Measurements from ENCODE around the gene CBLL2. TPM values are rescaled to one million over a fixed set of nuclear protein-coding genes. Genes with fewer than 3 reads are reported as not detected.
"Not testable (repeated sequence)": the region's sequence is repeated elsewhere in the genome, so short reads cannot be mapped to it uniquely, and the experiment has no call there.

CBLL2 gene
- total and polyA plus RNA-seq, 4 donors = not detected

DNA sequence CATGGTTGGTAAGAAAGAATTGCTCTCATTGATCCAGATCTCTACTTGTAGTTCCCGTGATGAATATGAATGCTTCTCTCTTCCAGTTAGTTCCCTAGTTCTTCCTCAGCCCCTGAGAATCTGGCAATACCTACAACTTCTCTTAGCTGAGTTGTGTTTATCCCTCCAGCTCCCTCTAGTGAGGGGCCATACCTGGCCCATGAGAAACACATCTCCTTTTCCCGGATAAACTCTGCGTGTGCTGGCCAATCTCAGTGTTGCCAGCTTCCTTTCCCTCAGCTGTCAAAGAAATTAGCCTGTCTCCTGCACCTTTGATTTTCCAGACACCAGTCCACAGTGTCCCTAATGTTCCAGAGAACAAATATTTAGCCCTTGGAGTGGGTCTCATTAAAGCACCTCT lies 5.7 kb downstream of the CBLL2 start:
- 39% methylated on average over 3 of the region's 3 CpGs for WGBS (ENCODE audit: insufficient coverage)
- Histone ChIP-seq H3K27me3 (ENCODE audit: control insufficient read depth, insufficient read depth, low read length) (no peaks in the 10 kb centered on the region), H3K36me3 (ENCODE audit: control insufficient read depth, insufficient read depth, low read length) (no peaks in the 10 kb centered on the region), H3K9me3 (ENCODE audit: control insufficient read depth, insufficient read depth, low read length) (no peaks in the 10 kb centered on the region), H3K4me3 (ENCODE audit: low read depth, low read length) (no peak overlapping the region), H3K4me1 (ENCODE audit: control insufficient read depth, insufficient read depth, low read length) (no peaks in the 10 kb centered on the region), H3K27ac (ENCODE audit: low read depth, low read length) (no peak overlapping the region)
- no peak for DNase-seq (ENCODE audit: low read depth in 4 of 6, low spot score in 6 of 6)

DNA sequence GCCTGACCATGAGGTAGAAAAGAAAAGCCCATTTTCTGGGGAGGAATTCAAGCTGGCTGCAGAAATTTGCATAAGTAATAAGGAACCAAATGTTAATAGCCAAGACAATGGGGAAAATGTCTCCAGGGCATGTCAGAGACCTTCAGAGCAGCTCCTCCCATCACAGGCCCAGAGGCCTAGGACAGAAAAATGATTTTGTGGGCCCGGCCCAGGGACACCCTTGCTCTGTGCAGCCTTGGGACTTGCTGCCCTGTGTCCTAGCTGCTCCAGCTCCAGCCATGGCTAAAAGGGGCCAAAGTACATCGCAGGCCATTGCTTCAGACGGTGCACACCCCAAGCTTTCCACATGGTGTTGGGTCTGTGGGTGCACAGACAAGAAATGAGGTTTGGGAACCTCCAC lies 16.5 kb downstream of the CBLL2 start:
- not testable (repeated sequence) for H3K27me3 ChIP-seq (ENCODE audit: control insufficient read depth, insufficient read depth, low read length); H3K36me3 ChIP-seq (ENCODE audit: control insufficient read depth, insufficient read depth, low read length); H3K9me3 ChIP-seq (ENCODE audit: control insufficient read depth, insufficient read depth, low read length); DNase-seq (ENCODE audit: low read depth in 4 of 6, low spot score in 6 of 6); H3K4me3 ChIP-seq (ENCODE audit: low read depth, low read length); H3K4me1 ChIP-seq (ENCODE audit: control insufficient read depth, insufficient read depth, low read length); H3K27ac ChIP-seq (ENCODE audit: low read depth, low read length)
- 64% methylated on average over 3 of the region's 3 CpGs for WGBS (ENCODE audit: insufficient coverage)

DNA sequence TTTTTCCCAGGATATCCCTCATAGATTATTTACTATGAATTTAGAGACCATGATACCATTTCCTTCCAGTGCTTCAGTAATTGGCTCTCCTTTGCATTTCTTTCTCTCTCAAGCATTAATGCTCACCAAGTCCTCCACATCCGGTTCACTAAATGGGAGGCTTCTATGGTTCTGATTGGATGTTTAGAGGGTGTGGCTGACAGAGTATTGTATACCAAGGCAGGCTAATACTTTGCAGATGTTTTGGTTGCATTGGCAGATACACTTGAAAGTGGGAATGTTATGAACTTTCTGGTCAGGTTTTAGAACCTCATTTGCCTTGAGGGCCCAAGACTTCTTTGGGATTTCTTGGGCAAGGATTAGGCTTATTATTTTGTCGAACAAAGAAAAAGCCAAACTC lies 24.2 kb downstream of the CBLL2 start:
- no peaks in the 10 kb centered on the region for H3K27me3 ChIP-seq (ENCODE audit: control insufficient read depth, insufficient read depth, low read length)

DNA sequence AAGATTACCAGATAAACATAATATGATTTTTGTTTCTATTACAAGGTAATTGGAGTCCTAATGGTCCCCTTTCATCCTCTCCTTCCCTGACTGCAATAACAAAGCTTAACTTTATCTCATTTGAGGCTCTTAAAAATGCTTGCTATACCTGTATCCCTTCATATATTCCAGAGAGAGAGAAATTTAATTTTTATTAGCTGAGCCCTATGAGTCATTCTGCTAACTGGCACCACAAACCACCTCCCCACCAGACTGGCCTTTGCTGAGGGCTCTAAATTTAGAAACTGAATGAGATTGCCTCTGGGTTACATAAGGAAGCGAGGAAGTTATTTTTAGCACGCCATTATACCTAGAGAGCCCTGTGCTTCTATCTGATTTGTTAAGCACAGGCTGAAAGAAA lies 27.4 kb downstream of the CBLL2 start:
- H3K4me3 ChIP-seq (ENCODE audit: low read depth, low read length) = no peak overlapping the region
- no peaks in the 10 kb centered on the region for H3K9me3 ChIP-seq (ENCODE audit: control insufficient read depth, insufficient read depth, low read length)
- no peaks in the 10 kb centered on the region for H3K4me1 ChIP-seq (ENCODE audit: control insufficient read depth, insufficient read depth, low read length)
- no peaks in the 10 kb centered on the region for H3K36me3 ChIP-seq (ENCODE audit: control insufficient read depth, insufficient read depth, low read length)
- no peaks in the 10 kb centered on the region for H3K27me3 ChIP-seq (ENCODE audit: control insufficient read depth, insufficient read depth, low read length)
- WGBS (ENCODE audit: insufficient coverage) = no CpG with 5 or more reads among the region's 2 CpGs
- H3K27ac ChIP-seq (ENCODE audit: low read depth, low read length) = no peak overlapping the region
- peak in 2 of 6 donors; percentile 24 to 85 for DNase-seq (ENCODE audit: low read depth in 4 of 6, low spot score in 6 of 6)

More for the DNA sequence above, 24.2 kb downstream of the CBLL2 start:
- no peak overlapping the region for H3K4me3 ChIP-seq (ENCODE audit: low read depth, low read length)
- no peaks in the 10 kb centered on the region for H3K9me3 ChIP-seq (ENCODE audit: control insufficient read depth, insufficient read depth, low read length)
- no peak overlapping the region for H3K27ac ChIP-seq (ENCODE audit: low read depth, low read length)
- no CpG with 5 or more reads among the region's 2 CpGs for WGBS (ENCODE audit: insufficient coverage)
- DNase-seq (ENCODE audit: low read depth in 4 of 6, low spot score in 6 of 6) = no peak
- H3K4me1 ChIP-seq (ENCODE audit: control insufficient read depth, insufficient read depth, low read length) = no peaks in the 10 kb centered on the region
- H3K36me3 ChIP-seq (ENCODE audit: control insufficient read depth, insufficient read depth, low read length) = no peaks in the 10 kb centered on the region

DNA sequence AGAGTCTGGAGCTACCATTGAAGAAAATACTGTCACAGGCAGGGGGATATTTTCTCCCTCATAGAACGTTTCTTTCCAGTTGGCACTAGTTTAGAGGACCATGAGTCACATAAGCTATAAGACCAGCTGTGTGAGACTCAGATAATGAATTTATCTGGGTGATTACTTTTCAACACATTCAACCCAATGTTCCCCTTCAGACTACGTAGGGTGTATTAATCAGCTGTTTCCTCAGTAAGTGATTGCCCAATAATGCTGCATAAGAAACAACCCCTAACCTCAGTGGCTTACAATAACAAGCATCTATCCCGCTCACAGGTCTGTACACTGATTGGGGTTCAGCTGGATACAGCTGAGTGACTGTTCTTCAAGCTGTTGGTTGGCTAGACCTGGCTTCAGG lies 38.1 kb downstream of the CBLL2 start:
- Histone ChIP-seq H3K9me3 (ENCODE audit: control insufficient read depth, insufficient read depth, low read length) (no peaks in the 10 kb centered on the region), H3K27me3 (ENCODE audit: control insufficient read depth, insufficient read depth, low read length) (peaks cover 3% of the 10 kb centered on the region), H3K4me3 (ENCODE audit: low read depth, low read length) (no peak overlapping the region), H3K36me3 (ENCODE audit: control insufficient read depth, insufficient read depth, low read length) (no peaks in the 10 kb centered on the region), H3K4me1 (ENCODE audit: control insufficient read depth, insufficient read depth, low read length) (peaks cover 4% of the 10 kb centered on the region), H3K27ac (ENCODE audit: low read depth, low read length) (no peak overlapping the region)
- WGBS (ENCODE audit: insufficient coverage) = 40% methylated on average over 1 of the region's 3 CpGs
- DNase-seq (ENCODE audit: low read depth in 4 of 6, low spot score in 6 of 6) = no peak

DNA sequence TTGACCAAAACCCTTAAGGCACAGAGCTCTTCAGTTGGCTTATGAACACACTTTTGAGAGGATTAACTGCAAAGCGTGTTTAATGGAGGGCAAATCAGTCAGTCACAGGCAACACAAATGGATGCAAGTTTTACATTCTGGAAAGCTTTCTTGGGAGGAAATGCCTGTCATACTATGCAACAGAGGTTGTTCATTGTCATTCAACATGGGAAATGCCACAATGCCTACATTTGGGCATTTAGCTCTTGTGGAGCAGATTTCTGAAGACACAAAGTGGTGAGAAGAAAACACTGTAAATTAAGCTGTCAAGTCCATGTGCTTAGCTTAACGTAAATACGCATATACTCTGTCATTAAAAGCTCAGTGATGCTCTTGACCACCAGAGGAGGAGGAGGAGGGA lies 41.1 kb downstream of the CBLL2 start:
- H3K27ac ChIP-seq (ENCODE audit: low read depth, low read length) = no peak overlapping the region
- H3K4me1 ChIP-seq (ENCODE audit: control insufficient read depth, insufficient read depth, low read length) = peaks cover 4% of the 10 kb centered on the region
- H3K27me3 ChIP-seq (ENCODE audit: control insufficient read depth, insufficient read depth, low read length) = peaks cover 3% of the 10 kb centered on the region
- H3K4me3 ChIP-seq (ENCODE audit: low read depth, low read length) = no peak overlapping the region
- WGBS (ENCODE audit: insufficient coverage) = 80% methylated on average over 1 of the region's 3 CpGs
- H3K9me3 ChIP-seq (ENCODE audit: control insufficient read depth, insufficient read depth, low read length) = no peaks in the 10 kb centered on the region
- DNase-seq (ENCODE audit: low read depth in 4 of 6, low spot score in 6 of 6) = peak in 1 of 6 donors; percentile 7
- H3K36me3 ChIP-seq (ENCODE audit: control insufficient read depth, insufficient read depth, low read length) = no peaks in the 10 kb centered on the region

DNA sequence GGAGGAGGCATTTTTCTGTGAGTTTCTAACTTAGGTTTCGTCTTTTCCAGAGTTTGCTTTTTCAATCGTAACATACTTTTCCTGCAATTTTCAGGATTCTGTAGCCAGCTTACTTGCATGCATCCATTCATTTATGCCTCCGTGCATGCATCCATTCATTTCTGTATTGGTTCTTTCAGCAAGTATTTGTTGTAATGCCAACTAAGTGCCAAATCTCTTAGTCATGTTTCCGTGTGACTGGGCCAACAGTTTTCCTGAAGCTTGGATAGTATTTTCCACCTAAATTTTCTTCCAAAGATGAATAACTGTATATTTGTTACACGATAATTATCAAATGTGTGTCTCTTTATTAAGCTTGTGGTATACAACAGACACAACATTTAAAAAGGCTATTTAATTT lies 41.5 kb downstream of the CBLL2 start:
- 20% methylated on average over 2 of the region's 5 CpGs for WGBS (ENCODE audit: insufficient coverage)
- no peaks in the 10 kb centered on the region for H3K9me3 ChIP-seq (ENCODE audit: control insufficient read depth, insufficient read depth, low read length)
- peaks cover 3% of the 10 kb centered on the region for H3K27me3 ChIP-seq (ENCODE audit: control insufficient read depth, insufficient read depth, low read length)
- H3K4me3 ChIP-seq (ENCODE audit: low read depth, low read length) = no peak overlapping the region
- H3K4me1 ChIP-seq (ENCODE audit: control insufficient read depth, insufficient read depth, low read length) = peaks cover 4% of the 10 kb centered on the region
- DNase-seq (ENCODE audit: low read depth in 4 of 6, low spot score in 6 of 6) = peak in 1 of 6 donors; percentile 28
- H3K27ac ChIP-seq (ENCODE audit: low read depth, low read length) = no peak overlapping the region
- no peaks in the 10 kb centered on the region for H3K36me3 ChIP-seq (ENCODE audit: control insufficient read depth, insufficient read depth, low read length)

DNA sequence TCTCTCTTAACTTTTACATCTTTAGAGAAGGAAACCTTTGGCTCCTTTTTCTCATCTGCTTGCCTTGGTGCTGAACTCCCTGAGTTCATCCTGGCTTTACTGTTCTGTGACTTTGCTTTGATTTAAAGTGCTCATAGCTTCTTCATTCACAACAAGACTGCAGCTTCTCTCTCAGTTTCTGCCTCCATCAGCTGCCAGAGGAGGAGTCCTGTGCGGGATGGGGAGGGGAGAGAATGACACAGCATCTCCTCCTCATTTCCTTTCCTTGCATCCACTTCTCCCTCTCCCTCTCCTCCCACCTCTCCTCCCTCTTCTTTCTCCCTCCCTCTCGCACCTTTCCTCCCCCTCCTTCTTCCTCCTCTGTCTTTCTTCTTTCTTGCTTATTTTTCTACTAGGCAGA lies 42.0 kb downstream of the CBLL2 start:
- H3K27me3 ChIP-seq (ENCODE audit: control insufficient read depth, insufficient read depth, low read length) = peaks cover 3% of the 10 kb centered on the region

DNA sequence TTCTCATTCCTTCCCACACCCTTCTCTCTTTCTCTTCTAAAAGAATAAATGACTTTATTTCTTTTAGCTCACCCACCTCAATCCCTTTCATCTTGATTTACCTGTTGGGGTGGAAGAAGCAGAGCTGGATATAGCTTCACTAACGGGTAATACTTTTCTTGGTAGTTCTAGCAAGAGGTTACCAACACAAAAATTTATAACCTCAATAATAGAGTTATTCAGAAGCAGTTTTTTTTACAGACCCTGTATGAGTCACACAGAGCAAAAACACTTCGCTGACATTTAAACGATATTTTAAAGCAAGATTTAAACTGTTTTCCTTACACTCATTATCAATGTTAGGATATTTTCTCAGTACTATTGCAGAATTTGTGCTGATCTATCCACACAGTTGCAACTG lies 42.4 kb downstream of the CBLL2 start:
- H3K9me3 ChIP-seq (ENCODE audit: control insufficient read depth, insufficient read depth, low read length) = no peaks in the 10 kb centered on the region
- peak in 1 of 6 donors; percentile 9 for DNase-seq (ENCODE audit: low read depth in 4 of 6, low spot score in 6 of 6)
- no peaks in the 10 kb centered on the region for H3K36me3 ChIP-seq (ENCODE audit: control insufficient read depth, insufficient read depth, low read length)
- peaks cover 3% of the 10 kb centered on the region for H3K27me3 ChIP-seq (ENCODE audit: control insufficient read depth, insufficient read depth, low read length)
- peaks cover 4% of the 10 kb centered on the region for H3K4me1 ChIP-seq (ENCODE audit: control insufficient read depth, insufficient read depth, low read length)
- H3K4me3 ChIP-seq (ENCODE audit: low read depth, low read length) = no peak overlapping the region
- WGBS (ENCODE audit: insufficient coverage) = 100% methylated on average over 1 of the region's 3 CpGs
- H3K27ac ChIP-seq (ENCODE audit: low read depth, low read length) = no peak overlapping the region

More for the DNA sequence above, 42.0 kb downstream of the CBLL2 start:
- WGBS (ENCODE audit: insufficient coverage) = no CpG with 5 or more reads among the region's 2 CpGs
- H3K4me1 ChIP-seq (ENCODE audit: control insufficient read depth, insufficient read depth, low read length) = peaks cover 4% of the 10 kb centered on the region
- H3K4me3 ChIP-seq (ENCODE audit: low read depth, low read length) = no peak overlapping the region
- peak in 2 of 6 donors; percentile 24 to 38 for DNase-seq (ENCODE audit: low read depth in 4 of 6, low spot score in 6 of 6)
- H3K27ac ChIP-seq (ENCODE audit: low read depth, low read length) = no peak overlapping the region
- no peaks in the 10 kb centered on the region for H3K9me3 ChIP-seq (ENCODE audit: control insufficient read depth, insufficient read depth, low read length)
- H3K36me3 ChIP-seq (ENCODE audit: control insufficient read depth, insufficient read depth, low read length) = no peaks in the 10 kb centered on the region

DNA sequence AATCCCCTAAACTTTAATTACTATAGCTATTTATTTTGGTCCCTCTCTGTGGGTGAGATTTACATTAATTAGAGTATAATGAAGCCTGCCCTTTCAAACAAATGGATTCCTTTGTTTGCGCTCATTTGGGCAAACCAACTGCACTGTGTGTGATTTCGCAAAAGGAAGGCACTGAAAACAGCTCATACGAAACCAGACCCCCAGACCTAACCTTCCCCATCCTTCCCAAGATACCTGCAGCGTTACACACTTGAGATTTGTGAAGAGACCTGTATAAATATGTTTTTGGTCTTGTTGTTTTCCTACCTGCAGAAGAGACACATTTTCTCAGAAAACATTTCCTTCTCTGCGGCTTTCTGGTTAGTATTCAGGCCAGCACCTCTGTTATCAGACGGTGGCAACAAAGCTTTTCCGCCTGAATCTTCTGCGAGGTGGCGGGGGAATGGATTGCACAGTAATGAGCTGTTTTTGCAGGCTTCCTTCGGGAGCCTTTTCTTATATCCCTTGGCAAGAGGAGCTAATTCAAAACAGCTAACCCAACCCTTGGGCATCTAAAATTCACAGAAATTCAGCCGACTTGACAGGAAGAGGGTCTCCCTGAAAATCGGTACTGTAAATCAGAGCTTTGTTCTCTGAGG lies 47.6 kb downstream of the CBLL2 start:
- Histone ChIP-seq H3K4me3 (ENCODE audit: low read depth, low read length) (no peak overlapping the region), H3K9me3 (ENCODE audit: control insufficient read depth, insufficient read depth, low read length) (no peaks in the 10 kb centered on the region), H3K36me3 (ENCODE audit: control insufficient read depth, insufficient read depth, low read length) (no peaks in the 10 kb centered on the region), H3K27ac (ENCODE audit: low read depth, low read length) (no peak overlapping the region), H3K27me3 (ENCODE audit: control insufficient read depth, insufficient read depth, low read length) (peaks cover 2% of the 10 kb centered on the region), H3K4me1 (ENCODE audit: control insufficient read depth, insufficient read depth, low read length) (no peaks in the 10 kb centered on the region)
- peak in 3 of 6 donors; percentile 23 to 89 (median 75) for DNase-seq (ENCODE audit: low read depth in 4 of 6, low spot score in 6 of 6)
- 43% methylated on average over 4 of the region's 12 CpGs for WGBS (ENCODE audit: insufficient coverage)
